Transverse colon (tissue), 4 donors: ENCODE measurements around the gene MCAM.

Source experiments
- CTCF ChIP-seq, 5 experiments: fragments of 200-600 bp in 3 of 5; fragments of 450-650 bp in 2 of 5; sonication (generic) in 3 of 5; IDR thresholded peaks; 1 replicate in 2 of 5; 2 replicates in 3 of 5; pipeline ENCODE4 v1.5.1; 2016 to 2017; ENCODE audit warnings: antibody characterized with exemption in 5 of 5, inconsistent platforms in 3 of 5, mild to moderate bottlenecking in 2 of 5, moderate library complexity in 1 of 5
- POLR2A ChIP-seq: fragments of 450-650 bp; IDR thresholded peaks from one replicate; pipeline ENCODE4 v1.6.1; 2016; ENCODE audit warnings: antibody characterized with exemption, mild to moderate bottlenecking, moderate library complexity
- POLR2AphosphoS5 ChIP-seq, 3 donors: sonication (generic); formaldehyde crosslinking; IDR thresholded peaks; one replicate each; pipeline ENCODE4 v1.6.1; 2016; ENCODE audit warnings: antibody characterized with exemption in 3 of 3

- TF ChIP-seq CTCF (IDR thresholded peaks at IDR 0.05) (no peak), POLR2A (no peak), POLR2AphosphoS5 (IDR thresholded peaks at IDR 0.05) (peak in 1 of 3 donors; percentile 24)
Measured at GRCh38 chr11:119340335-119341221, 23.6 kb upstream of the MCAM start, which contains the start of gene C1QTNF5.
